GM12801 (cell line): ENCODE data around the gene KLHL22.

ENCODE experiments used
- TF ChIP-seq, protein P1 (sequence below): IDR thresholded peaks from one replicate; pipeline ENCODE4 v1.5.1; 2011; ENCODE audit warnings: control low read depth; ENCODE audit not compliant: insufficient read length; ENCODE audit errors: extremely low read depth

KLHL22 gene

DNA sequence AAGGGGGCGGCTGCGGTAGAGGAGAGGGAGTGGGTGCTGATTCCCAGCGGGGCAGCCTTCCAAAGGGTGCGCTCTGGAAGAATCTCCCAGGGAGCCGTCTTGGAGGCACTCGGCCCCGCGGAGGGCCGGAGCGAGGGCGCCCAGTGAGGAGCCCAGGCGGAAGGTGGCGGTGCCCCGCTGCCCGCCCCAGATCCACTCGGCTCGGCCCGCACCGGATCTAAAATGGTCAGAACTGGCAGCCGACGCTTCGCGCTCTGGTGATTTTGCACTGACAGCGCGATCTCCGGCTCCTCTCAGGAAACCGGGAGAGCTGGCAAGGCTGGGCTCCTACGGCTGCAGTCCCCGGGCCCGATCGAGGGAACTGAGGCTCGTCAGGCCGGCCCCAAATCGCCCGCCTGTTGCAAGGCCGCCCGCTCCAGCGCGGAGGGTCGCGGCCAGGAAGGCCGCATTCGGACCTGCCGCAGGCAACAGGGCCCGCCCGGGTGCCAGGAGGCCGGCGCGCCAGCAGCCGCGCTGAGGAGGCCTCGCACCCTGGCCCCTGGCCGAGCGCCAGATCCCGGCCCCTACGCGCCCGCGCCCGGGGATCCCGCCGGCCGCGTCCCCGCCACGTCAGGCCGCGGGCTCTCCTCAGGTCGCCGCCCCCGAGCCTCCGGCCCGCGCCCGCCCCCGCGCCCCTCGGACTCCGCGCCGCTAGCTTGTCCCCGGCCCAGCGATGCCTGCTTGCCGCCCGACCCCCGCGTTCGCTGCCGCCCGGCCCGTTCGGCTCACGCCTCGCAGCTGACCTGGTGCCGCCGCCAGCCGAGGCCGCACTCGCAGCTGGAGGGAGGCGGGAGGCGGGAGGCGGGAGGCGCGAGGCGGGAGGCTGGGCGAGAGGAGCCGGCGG, at the start of gene KLHL22:
Gene KLHL22, minus strand, starts transcription at position 818 of the 883 bp plus-strand sequence. CDS start 6,584 bp downstream, outside the sequence.
- TF ChIP-seq, protein P1, sequence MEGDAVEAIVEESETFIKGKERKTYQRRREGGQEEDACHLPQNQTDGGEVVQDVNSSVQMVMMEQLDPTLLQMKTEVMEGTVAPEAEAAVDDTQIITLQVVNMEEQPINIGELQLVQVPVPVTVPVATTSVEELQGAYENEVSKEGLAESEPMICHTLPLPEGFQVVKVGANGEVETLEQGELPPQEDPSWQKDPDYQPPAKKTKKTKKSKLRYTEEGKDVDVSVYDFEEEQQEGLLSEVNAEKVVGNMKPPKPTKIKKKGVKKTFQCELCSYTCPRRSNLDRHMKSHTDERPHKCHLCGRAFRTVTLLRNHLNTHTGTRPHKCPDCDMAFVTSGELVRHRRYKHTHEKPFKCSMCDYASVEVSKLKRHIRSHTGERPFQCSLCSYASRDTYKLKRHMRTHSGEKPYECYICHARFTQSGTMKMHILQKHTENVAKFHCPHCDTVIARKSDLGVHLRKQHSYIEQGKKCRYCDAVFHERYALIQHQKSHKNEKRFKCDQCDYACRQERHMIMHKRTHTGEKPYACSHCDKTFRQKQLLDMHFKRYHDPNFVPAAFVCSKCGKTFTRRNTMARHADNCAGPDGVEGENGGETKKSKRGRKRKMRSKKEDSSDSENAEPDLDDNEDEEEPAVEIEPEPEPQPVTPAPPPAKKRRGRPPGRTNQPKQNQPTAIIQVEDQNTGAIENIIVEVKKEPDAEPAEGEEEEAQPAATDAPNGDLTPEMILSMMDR: no peak

DNA sequence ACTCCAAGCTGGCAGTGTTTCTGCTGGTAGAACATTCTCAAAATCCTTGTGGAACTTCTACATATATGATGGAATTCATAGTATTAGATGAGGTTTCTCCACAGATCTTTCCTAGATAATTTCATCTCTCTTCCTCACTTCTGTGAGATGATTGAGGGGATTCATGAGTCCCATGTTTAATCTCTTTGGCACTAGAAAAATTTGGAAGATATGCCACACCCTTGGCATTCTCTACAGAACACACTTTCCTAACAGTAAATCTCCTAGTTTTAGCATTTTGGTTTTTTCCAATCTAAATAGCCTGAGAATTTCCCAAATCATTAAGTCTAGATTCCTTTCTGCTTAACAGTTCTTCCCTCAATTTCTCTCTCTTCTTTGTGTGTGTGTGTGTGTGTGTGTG, 47.1 kb upstream of the KLHL22 start:
- TF ChIP-seq, protein P1: no peak

GRCh38 chr22:20542055-20542454, 46.5 kb upstream of the KLHL22 start:
- TF ChIP-seq, protein P1: no peak

DNA sequence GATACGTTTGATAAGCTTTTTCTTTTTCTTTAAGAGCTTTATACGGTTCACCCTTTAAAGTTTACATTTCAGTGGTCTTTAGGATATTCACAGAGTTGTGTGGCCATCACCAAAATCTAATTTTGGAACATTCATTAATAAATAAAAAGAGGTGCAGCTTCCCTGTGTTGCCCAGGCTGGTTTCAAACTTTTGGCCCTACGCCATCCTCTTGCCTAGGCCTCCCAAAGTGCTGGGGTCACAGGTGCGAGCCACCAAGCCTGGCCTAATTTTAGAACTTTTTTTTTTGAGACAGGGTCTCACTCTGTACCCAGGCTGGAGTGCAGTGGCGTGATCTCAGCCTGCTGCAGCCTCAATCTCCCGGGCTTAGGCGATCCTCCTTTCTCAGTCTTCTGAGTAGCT, 42.4 kb upstream of the KLHL22 start:
- TF ChIP-seq, protein P1: no peak

DNA sequence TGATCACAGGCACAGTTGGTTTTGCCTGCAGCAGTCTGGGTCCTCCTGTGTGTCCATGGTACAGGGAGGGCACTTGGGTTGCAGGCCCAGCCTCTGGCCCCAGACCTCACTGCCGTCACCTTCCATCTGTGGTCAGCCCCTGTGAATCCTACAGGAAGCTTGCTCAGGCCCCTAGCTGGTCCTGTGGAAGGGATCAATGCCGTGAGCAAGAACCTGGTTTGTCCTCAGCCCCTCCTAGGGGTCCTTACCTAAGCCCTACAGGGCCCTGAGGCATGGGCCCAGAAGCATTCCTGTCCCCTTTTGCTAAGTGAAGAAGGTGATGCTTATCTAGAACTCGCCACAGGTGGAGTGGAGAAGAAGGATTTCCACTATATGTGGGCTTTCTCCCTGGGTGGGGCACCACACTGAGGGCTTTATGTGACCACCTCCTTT, 41.7 kb upstream of the KLHL22 start:
- TF ChIP-seq, protein P1: no peak

GRCh38 chr22:20536590-20537324, 41.2 kb upstream of the KLHL22 start:
- TF ChIP-seq, protein P1: no peak

DNA sequence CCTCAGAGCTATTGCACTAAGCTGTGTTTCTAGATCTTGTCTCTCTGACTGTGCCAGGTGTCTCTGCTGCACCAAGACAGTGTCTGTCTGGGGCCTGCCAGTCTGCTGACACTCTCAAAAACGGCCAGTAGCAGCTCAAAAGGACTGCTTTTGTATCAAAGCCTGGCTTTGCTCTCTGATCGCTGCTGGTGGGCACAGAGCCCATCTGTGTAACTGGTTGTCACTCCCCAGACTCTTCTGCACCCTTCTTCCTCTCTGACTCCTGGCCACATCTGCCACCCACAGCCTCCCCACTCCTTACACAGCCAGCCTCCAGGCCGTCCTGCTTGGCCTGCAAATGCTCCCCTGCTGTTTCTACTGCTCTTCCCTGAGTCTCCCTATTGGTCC, 38.3 kb upstream of the KLHL22 start:
- TF ChIP-seq, protein P1: no peak
